Calu3 (cell line): Measurements from ENCODE around the gene MATN1. TPM values are rescaled to one million over a fixed set of nuclear protein-coding genes. Genes with fewer than 3 reads are reported as not detected.

Source experiments
- BruUV-seq: library from RNA; stranded (reverse); fragments of 400-500 nt; replicated peaks from 2 replicates; lab custom pipeline; 2021; lab: Mats Ljungman, UMichigan
- CTCF ChIA-PET: fragments of 300-600 bp; sonication (Branson Sonifier 250); formaldehyde crosslinking; loops from one replicate; lab custom pipeline; 2022; ENCODE audit warnings: antibody characterized with exemption; lab: Charles Lee
- DNase-seq: peaks from one replicate; pipeline ENCODE4 v3.0.0; 2022
- H3K27ac Mint-ChIP-seq: one replicate; pipeline ENCODE4 v1.8.0; 2022; ENCODE audit warnings: mixed read lengths; ENCODE audit not compliant: unreplicated experiment
- H3K27me3 Mint-ChIP-seq: one replicate; pipeline ENCODE4 v1.8.0; 2022; ENCODE audit warnings: mixed read lengths; ENCODE audit not compliant: unreplicated experiment
- H3K36me3 Mint-ChIP-seq: one replicate; pipeline ENCODE4 v1.8.0; 2022; ENCODE audit warnings: mild to moderate bottlenecking, moderate library complexity, mixed read lengths; ENCODE audit not compliant: insufficient read depth, unreplicated experiment
- H3K4me1 Mint-ChIP-seq: one replicate; pipeline ENCODE4 v1.8.0; 2022; ENCODE audit warnings: mild to moderate bottlenecking, low read depth, mixed read lengths; ENCODE audit not compliant: unreplicated experiment
- H3K4me3 Mint-ChIP-seq: one replicate; pipeline ENCODE4 v1.8.0; 2022; ENCODE audit warnings: mild to moderate bottlenecking, low read depth, moderate library complexity, mixed read lengths; ENCODE audit not compliant: unreplicated experiment
- H3K9me3 Mint-ChIP-seq: one replicate; pipeline ENCODE4 v1.8.0; 2022; ENCODE audit warnings: low read depth, mixed read lengths; ENCODE audit not compliant: unreplicated experiment
- CTCF ChIP-seq: fragments of 200-600 bp; IDR thresholded peaks from one replicate; pipeline ENCODE4 v1.8.0; 2022; ENCODE audit warnings: antibody characterized with exemption; ENCODE audit not compliant: unreplicated experiment
- intact Hi-C: fragments of 100-400 bp; cut with micrococcal nuclease; formaldehyde crosslinking; loops from one replicate; pipeline ENCODE4 v1.10.0; 2022; ENCODE audit not compliant: unreplicated experiment
- total RNA-seq: library from RNA; stranded (reverse); gene quantifications from 2 replicates; pipeline ENCODE4 v1.2.3, GENCODE V29; 2022

The MATN1 gene
- total RNA-seq, 1 experiment from 2014 or later, result not detected

DNA sequence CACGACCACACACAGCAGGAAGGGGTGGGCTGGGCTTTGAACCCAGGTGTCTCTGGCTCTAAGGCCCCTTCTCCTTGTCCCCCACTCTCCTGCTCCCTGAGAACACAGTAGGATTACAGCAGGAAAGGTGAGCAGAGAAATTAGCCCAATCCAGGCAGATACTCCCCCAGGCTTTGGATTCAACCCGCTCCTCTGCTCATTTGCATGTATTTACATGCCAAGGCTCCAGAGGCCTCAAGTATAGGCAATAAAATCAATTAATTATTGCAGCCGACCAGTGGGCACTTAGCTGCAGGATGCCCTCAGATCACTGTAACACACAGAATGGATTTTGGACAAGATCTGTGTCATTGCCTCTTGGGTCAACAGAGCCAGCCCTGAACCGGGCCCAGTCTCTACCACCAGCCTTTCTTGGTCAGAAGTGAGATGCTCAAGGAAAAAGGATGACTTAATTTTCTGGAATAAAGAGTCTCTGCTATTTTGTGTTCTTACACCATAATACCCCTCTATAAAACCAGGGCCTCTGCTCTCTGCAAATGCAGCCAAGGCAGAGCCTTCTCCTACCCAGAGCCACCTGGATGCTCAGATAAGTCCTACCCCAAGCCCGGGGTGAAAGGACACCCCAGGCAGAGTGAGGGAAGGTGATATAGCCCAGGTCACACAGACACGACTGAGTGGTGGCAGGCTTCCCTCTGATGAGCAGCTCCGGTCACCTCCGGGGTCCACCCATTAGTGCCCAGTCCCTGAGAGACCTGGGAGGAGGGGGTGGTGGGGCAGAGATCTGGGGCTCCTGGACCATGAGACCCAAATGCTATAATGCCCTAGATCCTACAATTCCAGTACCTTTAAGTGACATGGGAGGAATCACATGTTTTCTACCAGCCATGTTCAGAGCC lies 28.9 kb downstream of the MATN1 start:
- Mint-ChIP-seq H3K9me3 (no peaks in the 10 kb centered on the region), H3K4me1 (no peaks in the 10 kb centered on the region), H3K27me3 (peaks cover 75% of the 10 kb centered on the region), H3K4me3 (no peak overlapping the region), H3K27ac (no peak overlapping the region), H3K36me3 (no peaks in the 10 kb centered on the region)
- TF ChIP-seq CTCF, result no peak
- CTCF ChIA-PET, result interaction anchor here (1.2 kb wide), 1 partner anchor 13 kb away, joined by 3 read pairs; no protein-coding TSS in a partner anchor
- BruUV-seq, result no TSS peak
- no peak for DNase-seq
- intact Hi-C loops, result no loop called here

DNA sequence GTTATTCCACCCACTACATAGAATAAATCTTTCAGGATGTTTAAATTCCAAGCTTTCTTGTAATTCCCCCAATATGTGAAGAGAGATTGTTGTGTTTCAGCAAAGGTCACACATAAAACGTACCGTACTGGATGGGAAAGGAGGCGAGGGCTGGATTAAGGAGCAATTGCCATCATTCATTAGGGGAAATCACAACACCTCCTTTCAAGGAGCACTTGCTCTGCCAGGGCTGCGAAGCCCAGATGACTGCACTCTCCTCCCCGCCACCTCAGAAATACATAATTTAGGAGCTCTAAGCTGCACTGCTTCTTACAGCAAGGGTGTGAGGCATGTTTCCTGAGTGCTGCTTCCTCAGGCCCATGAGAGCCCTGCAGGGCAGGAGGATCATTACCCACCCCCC lies 29.6 kb downstream of the MATN1 start:
- peaks cover 82% of the 10 kb centered on the region for H3K27me3 Mint-ChIP-seq
- CTCF ChIA-PET, result interaction anchor here (1.2 kb wide), 1 partner anchor 12 kb away, joined by 3 read pairs; no protein-coding TSS in a partner anchor
- DNase-seq, result no peak
- no peak overlapping the region for H3K4me3 Mint-ChIP-seq
- H3K9me3 Mint-ChIP-seq, result no peaks in the 10 kb centered on the region
- H3K27ac Mint-ChIP-seq, result no peak overlapping the region
- no peak for TF ChIP-seq CTCF
- BruUV-seq, result no TSS peak
- no peaks in the 10 kb centered on the region for H3K4me1 Mint-ChIP-seq
- no peaks in the 10 kb centered on the region for H3K36me3 Mint-ChIP-seq
- intact Hi-C loops, result no loop called here

DNA sequence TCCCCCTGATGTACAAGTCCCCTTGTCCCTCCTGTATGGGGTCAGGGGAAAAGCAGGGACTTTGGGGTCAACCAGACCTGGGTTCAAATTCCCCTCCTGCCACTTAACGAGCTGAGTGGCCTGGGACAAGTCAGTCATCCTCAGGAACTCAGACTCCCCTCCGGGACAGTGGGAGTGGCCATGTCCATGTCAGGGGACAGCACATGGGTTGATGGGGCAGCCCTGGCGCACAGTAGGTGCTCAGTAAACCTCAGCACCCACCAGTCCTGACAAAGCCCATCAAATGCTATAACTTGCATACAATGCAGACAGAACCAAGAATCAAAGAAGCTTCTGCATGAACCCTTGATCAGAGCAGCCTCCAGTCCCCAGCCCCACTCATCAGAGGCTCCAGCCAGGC lies 30.0 kb downstream of the MATN1 start:
- intact Hi-C loops, result no loop called here
- Mint-ChIP-seq H3K4me1 (no peaks in the 10 kb centered on the region), H3K36me3 (no peaks in the 10 kb centered on the region), H3K9me3 (no peaks in the 10 kb centered on the region), H3K4me3 (no peak overlapping the region), H3K27me3 (peaks cover 86% of the 10 kb centered on the region), H3K27ac (no peak overlapping the region)
- CTCF ChIA-PET, result interaction anchor here (1.2 kb wide), 1 partner anchor 11 kb away, joined by 3 read pairs; no protein-coding TSS in a partner anchor
- no TSS peak for BruUV-seq
- no peak for DNase-seq
- TF ChIP-seq CTCF, result no peak

GRCh38 chr1:30692948-30693301 lies 30.5 kb downstream of the MATN1 start:
- no TSS peak for BruUV-seq
- Mint-ChIP-seq H3K9me3 (no peaks in the 10 kb centered on the region), H3K27me3 (peaks cover 90% of the 10 kb centered on the region), H3K27ac (no peak overlapping the region), H3K36me3 (no peaks in the 10 kb centered on the region), H3K4me3 (no peak overlapping the region), H3K4me1 (no peaks in the 10 kb centered on the region)
- intact Hi-C loops, result no loop called here
- CTCF ChIA-PET, result no interaction called here
- TF ChIP-seq CTCF, result no peak
- no peak for DNase-seq
